Measurements from ENCODE around the gene HGS. TPM values are rescaled to one million over a fixed set of nuclear protein-coding genes. Genes with fewer than 3 reads are reported as not detected.

The HGS gene
- total and polyA plus RNA-seq, 2 of the 13 experiments (the other 11 are each of a cell fraction or from before 2014, with no cell fraction given), result 73.3 to 78.1 TPM

- TF ChIP-seq GABPA (IDR thresholded peaks at IDR 0.05; ENCODE audit: low read depth, low read length) (no peak), GABPA (CRISPR knock-in tag; IDR thresholded peaks at IDR 0.05; ENCODE audit: low read depth) (no peak), SMAD9 (CRISPR knock-in tag; IDR thresholded peaks at IDR 0.05) (0 out of 2 replicates have a peak, but pooled peaks have one; percentile 26), ISX (CRISPR knock-in tag; conservative IDR thresholded peaks at IDR 0.05) (no peak), ZNF20 (CRISPR knock-in tag; IDR thresholded peaks at IDR 0.05) (no peak), ZNF619 (CRISPR knock-in tag; IDR thresholded peaks at IDR 0.05) (no peak; the same call in 1 of the 2 replicates), SMARCE1 (IDR thresholded peaks at IDR 0.05; ENCODE audit: borderline replicate concordance) (no peak), EED (CRISPR knock-in tag; IDR thresholded peaks at IDR 0.05) (peak; percentile 52; the same call in 1 of the 2 replicates), FOXA3 (CRISPR knock-in tag; IDR thresholded peaks at IDR 0.05) (no peak), ZBTB1 (CRISPR knock-in tag; IDR thresholded peaks at IDR 0.05; ENCODE audit: borderline replicate concordance) (no peak), ZNF607 (CRISPR knock-in tag; IDR thresholded peaks at IDR 0.05; ENCODE audit: borderline replicate concordance) (no peak), REXO4 (CRISPR knock-in tag; IDR thresholded peaks at IDR 0.05; ENCODE audit: borderline replicate concordance) (no peak), ZNF256 (CRISPR knock-in tag; conservative IDR thresholded peaks at IDR 0.05) (no peak), FOXO1 (CRISPR knock-in tag; IDR thresholded peaks at IDR 0.05) (no peak), ZNF616 (CRISPR knock-in tag; IDR thresholded peaks at IDR 0.05; ENCODE audit: low read depth) (no peak), KDM5B (CRISPR knock-in tag; IDR thresholded peaks at IDR 0.05; ENCODE audit: borderline replicate concordance) (peak; percentile 66; the same call in 1 of the 2 replicates), NR0B2 (CRISPR knock-in tag; IDR thresholded peaks at IDR 0.05) (peak; percentile 74; the same call in 1 of the 2 replicates)
- TF ChIP-seq, protein P1, sequence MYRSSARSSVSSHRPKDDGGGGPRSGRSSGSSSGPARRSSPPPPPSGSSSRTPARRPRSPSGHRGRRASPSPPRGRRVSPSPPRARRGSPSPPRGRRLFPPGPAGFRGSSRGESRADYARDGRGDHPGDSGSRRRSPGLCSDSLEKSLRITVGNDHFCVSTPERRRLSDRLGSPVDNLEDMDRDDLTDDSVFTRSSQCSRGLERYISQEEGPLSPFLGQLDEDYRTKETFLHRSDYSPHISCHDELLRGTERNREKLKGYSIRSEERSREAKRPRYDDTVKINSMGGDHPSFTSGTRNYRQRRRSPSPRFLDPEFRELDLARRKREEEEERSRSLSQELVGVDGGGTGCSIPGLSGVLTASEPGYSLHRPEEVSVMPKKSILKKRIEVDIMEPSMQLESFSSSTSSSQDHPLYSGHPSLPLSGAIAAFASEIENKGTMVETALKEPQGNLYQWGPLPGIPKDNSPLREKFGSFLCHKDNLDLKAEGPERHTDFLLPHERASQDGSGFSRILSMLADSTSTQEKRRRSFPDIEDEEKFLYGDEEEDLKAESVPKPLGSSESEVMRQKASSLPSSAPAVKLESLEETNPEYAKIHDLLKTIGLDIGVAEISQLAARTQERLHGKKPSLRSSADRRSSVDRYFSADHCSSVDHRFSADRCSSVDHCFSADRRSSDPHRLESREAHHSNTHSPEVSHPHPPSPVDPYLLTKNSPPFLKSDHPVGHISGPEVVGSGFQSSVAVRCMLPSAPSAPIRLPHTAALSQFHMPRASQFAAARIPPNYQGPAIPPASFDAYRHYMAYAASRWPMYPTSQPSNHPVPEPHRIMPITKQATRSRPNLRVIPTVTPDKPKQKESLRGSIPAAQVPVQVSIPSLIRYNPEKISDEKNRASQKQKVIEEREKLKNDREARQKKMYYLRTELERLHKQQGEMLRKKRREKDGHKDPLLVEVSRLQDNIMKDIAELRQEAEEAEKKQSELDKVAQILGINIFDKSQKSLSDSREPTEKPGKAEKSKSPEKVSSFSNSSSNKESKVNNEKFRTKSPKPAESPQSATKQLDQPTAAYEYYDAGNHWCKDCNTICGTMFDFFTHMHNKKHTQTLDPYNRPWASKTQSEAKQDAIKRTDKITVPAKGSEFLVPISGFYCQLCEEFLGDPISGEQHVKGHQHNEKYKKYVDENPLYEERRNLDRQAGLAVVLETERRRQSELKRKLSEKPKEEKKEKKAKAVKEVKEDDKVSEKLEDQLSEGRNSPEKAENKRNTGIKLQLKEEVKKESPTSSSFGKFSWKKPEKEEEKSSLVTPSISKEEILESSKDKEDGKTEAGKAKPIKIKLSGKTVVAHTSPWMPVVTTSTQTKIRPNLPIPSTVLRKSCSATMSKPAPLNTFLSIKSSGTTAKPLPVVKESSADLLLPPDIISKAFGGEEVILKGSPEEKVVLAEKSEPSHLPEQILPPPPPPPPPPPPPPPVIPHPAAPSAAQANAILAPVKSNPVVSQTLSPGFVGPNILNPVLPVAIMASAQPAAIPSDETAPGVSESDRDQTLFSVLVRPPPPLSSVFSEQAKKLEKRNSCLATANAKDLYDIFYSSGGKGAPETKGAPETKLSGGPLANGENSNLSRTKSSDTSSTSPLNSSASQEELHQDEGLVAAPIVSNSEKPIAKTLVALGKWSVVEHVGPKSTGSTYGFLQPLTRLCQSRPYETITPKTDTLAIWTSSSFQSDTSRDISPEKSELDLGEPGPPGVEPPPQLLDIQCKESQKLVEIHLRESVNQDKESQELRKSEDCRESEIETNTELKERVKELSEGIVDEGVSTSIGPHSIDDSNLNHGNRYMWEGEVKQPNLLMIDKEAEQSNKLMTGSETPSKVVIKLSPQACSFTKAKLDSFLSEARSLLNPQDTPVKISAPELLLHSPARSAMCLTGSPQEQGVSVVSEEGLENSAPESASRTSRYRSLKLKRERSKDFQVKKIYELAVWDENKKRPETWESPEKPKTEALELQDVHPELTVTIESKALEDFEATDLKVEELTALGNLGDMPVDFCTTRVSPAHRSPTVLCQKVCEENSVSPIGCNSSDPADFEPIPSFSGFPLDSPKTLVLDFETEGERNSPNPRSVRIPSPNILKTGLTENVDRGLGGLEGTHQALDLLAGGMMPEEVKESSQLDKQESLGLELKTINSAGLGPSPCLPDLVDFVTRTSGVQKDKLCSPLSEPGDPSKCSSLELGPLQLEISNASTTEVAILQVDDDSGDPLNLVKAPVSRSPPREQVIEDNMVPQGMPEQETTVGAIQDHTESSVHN (CRISPR knock-in tag; IDR thresholded peaks at IDR 0.05), result no peak
Observed at GRCh38 chr17:81710514-81711308, 26.9 kb downstream of the HGS start (continued).
